IMR-90 (cell line): ENCODE results near the gene ACVR1. TPM values are rescaled to one million over a fixed set of nuclear protein-coding genes. Genes with fewer than 3 reads are reported as not detected.

Experiments used
- ATAC-seq: fragments of 200-7000 bp; cut with Tn5 transposase; 2 replicates; pipeline ENCODE4 v1.9.1; 2020; ENCODE audit warnings: low read depth, mild to moderate bottlenecking, moderate library complexity
- BruUV-seq: library from RNA; stranded (reverse); fragments of 400-500 nt; replicated peaks from 2 replicates; lab custom pipeline; 2021; lab: Mats Ljungman, UMichigan
- CTCF ChIA-PET: fragments of 300-600 bp; formaldehyde crosslinking; extraction: SDS; loops from one replicate; lab custom pipeline; 2021; ENCODE audit warnings: antibody characterized with exemption; lab: Yijun Ruan, JAX
- POLR2A ChIA-PET: fragments of 300-600 bp; sonication (Branson Sonifier 250); formaldehyde crosslinking; loops from one replicate; lab custom pipeline; 2022; ENCODE audit warnings: antibody characterized with exemption; ENCODE audit not compliant: unreplicated experiment; lab: Charles Lee
- DNase-seq: peaks from one replicate; pipeline ENCODE4 v3.0.0; 2013
- H2AFZ ChIP-seq: replicated peaks from 2 replicates; pipeline ENCODE3; 2013; ENCODE audit warnings: low read length, mild to moderate bottlenecking; ENCODE audit not compliant: poor library complexity
- H2AK5ac ChIP-seq: 2 replicates; pipeline ENCODE4 v1.6.1; 2013; ENCODE audit warnings: low read depth, low read length, inconsistent platforms
- H2AK9ac ChIP-seq: replicated peaks from 2 replicates; pipeline ENCODE3; 2013; ENCODE audit warnings: mild to moderate bottlenecking, low read depth, low read length, moderate library complexity; ENCODE audit not compliant: poor library complexity
- H2BK120ac ChIP-seq: 2 replicates; pipeline ENCODE4 v1.6.1; 2013; ENCODE audit warnings: low read depth, low read length, inconsistent platforms
- H2BK15ac ChIP-seq: 3 replicates; pipeline ENCODE4 v1.6.1; 2013; ENCODE audit warnings: low read depth, low read length, inconsistent platforms
- H2BK20ac ChIP-seq: 2 replicates; pipeline ENCODE4 v1.6.1; 2013; ENCODE audit warnings: low read depth, mild to moderate bottlenecking, inconsistent platforms, low read length, moderate library complexity
- H2BK5ac ChIP-seq: 2 replicates; pipeline ENCODE4 v1.6.1; 2013; ENCODE audit warnings: mild to moderate bottlenecking, low read depth, low read length, inconsistent platforms; ENCODE audit not compliant: poor library complexity, severe bottlenecking
- H3K14ac ChIP-seq: replicated peaks from 2 replicates; pipeline ENCODE4 v1.6.1; 2013; ENCODE audit warnings: low read depth, low read length, inconsistent platforms
- H3K18ac ChIP-seq: 2 replicates; pipeline ENCODE4 v1.6.1; 2013; ENCODE audit warnings: low read depth, low read length, control low read depth
- H3K23ac ChIP-seq: 2 replicates; pipeline ENCODE4 v1.6.1; 2013; ENCODE audit warnings: low read depth, low read length, inconsistent platforms
- H3K27ac ChIP-seq: 2 replicates; pipeline ENCODE4 v1.5.1; 2013; ENCODE audit warnings: mild to moderate bottlenecking, control low read depth, low read length; ENCODE audit not compliant: insufficient read depth
- H3K27me3 ChIP-seq: 2 replicates; pipeline ENCODE4 v1.6.1; 2013; ENCODE audit warnings: low read length; ENCODE audit not compliant: control insufficient read depth, insufficient read depth
- H3K36me3 ChIP-seq: 2 replicates; pipeline ENCODE4 v1.6.1; 2013; ENCODE audit warnings: low read length, mixed read lengths; ENCODE audit not compliant: control insufficient read depth, insufficient read depth
- H3K4ac ChIP-seq: 2 replicates; pipeline ENCODE4 v1.6.1; 2013; ENCODE audit warnings: low read depth, low read length, inconsistent platforms
- H3K4me1 ChIP-seq: 2 replicates; pipeline ENCODE4 v1.6.1; 2013; ENCODE audit warnings: low read length, mixed read lengths; ENCODE audit not compliant: control insufficient read depth, insufficient read depth
- H3K4me2 ChIP-seq: 2 replicates; pipeline ENCODE4 v1.6.1; 2013; ENCODE audit warnings: low read depth, mild to moderate bottlenecking, control low read depth, low read length, moderate library complexity
- H3K4me3 ChIP-seq: 2 replicates; pipeline ENCODE4 v1.5.1; 2013; ENCODE audit warnings: low read depth, mild to moderate bottlenecking, control low read depth, low read length, moderate library complexity; ENCODE audit not compliant: insufficient read depth
- H3K56ac ChIP-seq: 2 replicates; pipeline ENCODE4 v1.6.1; 2013; ENCODE audit warnings: low read length, inconsistent platforms; ENCODE audit not compliant: insufficient read depth; ENCODE audit errors: extremely low read depth
- H3K79me1 ChIP-seq, 2 experiments: 2 replicates each; pipeline ENCODE4 v1.6.1; 2013; ENCODE audit warnings: low read length in 2 of 2, inconsistent platforms in 1 of 2, low read depth in 1 of 2
- H3K9ac ChIP-seq: 2 replicates; pipeline ENCODE4 v1.6.1; 2013; ENCODE audit warnings: low read depth, low read length, control low read depth
- H3K9me1 ChIP-seq: 2 replicates; pipeline ENCODE4 v1.6.1; 2013; ENCODE audit warnings: low read length, inconsistent platforms; ENCODE audit not compliant: insufficient read depth
- H3K9me3 ChIP-seq: 2 replicates; pipeline ENCODE4 v1.6.1; 2013; ENCODE audit warnings: low read length; ENCODE audit not compliant: control insufficient read depth, insufficient read depth
- H4K20me1 ChIP-seq: 2 replicates; pipeline ENCODE4 v1.6.1; 2013; ENCODE audit warnings: low read length, inconsistent platforms; ENCODE audit not compliant: insufficient read depth
- H4K5ac ChIP-seq: 2 replicates; pipeline ENCODE4 v1.6.1; 2013; ENCODE audit warnings: mild to moderate bottlenecking, low read depth, low read length, control low read depth
- H4K8ac ChIP-seq, 2 experiments: 2 replicates each; pipeline ENCODE4 v1.6.1; 2013; ENCODE audit warnings: low read depth in 2 of 2, low read length in 2 of 2, control low read depth in 1 of 2, inconsistent platforms in 1 of 2
- H4K91ac ChIP-seq: 2 replicates; pipeline ENCODE4 v1.6.1; 2013; ENCODE audit warnings: low read depth, low read length, inconsistent platforms; ENCODE audit not compliant: insufficient read depth
- BHLHE40 ChIP-seq: fragments of 150-350 bp; IDR thresholded peaks from 2 replicates; pipeline ENCODE4 v1.6.1; 2016; ENCODE audit warnings: mild to moderate bottlenecking, low read depth, low read length
- CEBPB ChIP-seq: IDR thresholded peaks from 2 replicates; pipeline ENCODE4 v1.6.1; 2012; ENCODE audit warnings: low read depth, low read length, improper control_type of control experiment
- CHD1 ChIP-seq: IDR thresholded peaks from 2 replicates; pipeline ENCODE4 v1.6.1; 2012; ENCODE audit warnings: low read depth, low read length, improper control_type of control experiment
- FOS ChIP-seq: fragments of 150-350 bp; IDR thresholded peaks from 2 replicates; pipeline ENCODE4 v1.6.1; 2016; ENCODE audit warnings: low read depth, low read length
- MAFK ChIP-seq: IDR thresholded peaks from 2 replicates; pipeline ENCODE4 v1.6.1; 2012; ENCODE audit warnings: low read depth, low read length, improper control_type of control experiment
- MAZ ChIP-seq: IDR thresholded peaks from 2 replicates; pipeline ENCODE4 v1.6.1; 2012; ENCODE audit warnings: low read depth, mild to moderate bottlenecking, low read length, improper control_type of control experiment, moderate library complexity, borderline replicate concordance
- MXI1 ChIP-seq: IDR thresholded peaks from 2 replicates; pipeline ENCODE4 v1.6.1; 2012; ENCODE audit warnings: low read depth, mild to moderate bottlenecking, low read length, moderate library complexity, borderline replicate concordance
- NFE2L2 ChIP-seq: fragments of 150-350 bp; IDR thresholded peaks from 2 replicates; pipeline ENCODE4 v1.6.1; 2016; ENCODE audit warnings: low read depth, mild to moderate bottlenecking, low read length
- POLR2A ChIP-seq: IDR thresholded peaks from 2 replicates; pipeline ENCODE4 v1.6.1; 2012; ENCODE audit warnings: mild to moderate bottlenecking, low read depth, low read length
- RAD21 ChIP-seq: IDR thresholded peaks from 2 replicates; pipeline ENCODE4 v1.6.1; 2012; ENCODE audit warnings: low read length, improper control_type of control experiment
- RCOR1 ChIP-seq: IDR thresholded peaks from 2 replicates; pipeline ENCODE4 v1.6.1; 2012; ENCODE audit warnings: mild to moderate bottlenecking, low read length, improper control_type of control experiment; ENCODE audit not compliant: insufficient replicate concordance
- RFX5 ChIP-seq: IDR thresholded peaks from 2 replicates; pipeline ENCODE4 v1.8.0; 2012; ENCODE audit warnings: low read depth, mild to moderate bottlenecking, low read length, moderate library complexity
- SMC3 ChIP-seq: fragments of 150-350 bp; IDR thresholded peaks from 2 replicates; pipeline ENCODE4 v1.6.1; 2016; ENCODE audit warnings: low read depth, mild to moderate bottlenecking, antibody characterized with exemption, low read length, moderate library complexity
- WGBS, 2 experiments: methylation state at CpG; one replicate each; pipeline versions ENCODE4 v1.1.5 to v1.1.7; 2013; ENCODE audit warnings: missing lambda C conversion rate in 2 of 2; ENCODE audit not compliant: insufficient read length in 1 of 2; ENCODE audit errors: extremely low coverage in 2 of 2; 5-methylcytosine and 5-hydroxymethylcytosine counted together
- dilution Hi-C: fragments of 300-500 bp; cut with HindIII; formaldehyde crosslinking; loops from one replicate; pipeline ENCODE4 v1.14.3; 2018; ENCODE audit warnings: low sequenced_read_pairs; ENCODE audit not compliant: unreplicated experiment
- in situ Hi-C: fragments of 300-500 bp; cut with MboI; formaldehyde crosslinking; loops from 3 replicates; pipeline ENCODE4 v1.14.3; 2019; ENCODE audit warnings: low sequenced_read_pairs, inconsistent platforms, mixed read lengths
- intact Hi-C: fragments of 100-400 bp; cut with micrococcal nuclease; formaldehyde crosslinking; loops from 2 replicates; pipeline ENCODE4 v1.10.0; 2022
- polyA plus RNA-seq, 3 experiments: library from polyadenylated mRNA; depleted of rRNA; stranded (reverse); fragments of >200 nt; gene quantifications; 2 replicates each; pipeline ENCODE4 v1.2.3, GENCODE V29; 2012; ENCODE audit warnings: low replicate concordance in 1 of 3
- total RNA-seq: library from RNA; depleted of rRNA; stranded (reverse); fragments of >200 nt; gene quantifications from 2 replicates; pipeline ENCODE4 v1.2.3, GENCODE V29; 2012
- TF ChIP-seq, protein P1 (sequence below): fragments of 150-350 bp; IDR thresholded peaks from 2 replicates; pipeline ENCODE4 v1.6.1; 2016; ENCODE audit warnings: low read depth, mild to moderate bottlenecking, low read length, moderate library complexity, borderline replicate concordance
- TF ChIP-seq, protein P2 (sequence below): conservative IDR thresholded peaks from 2 replicates; pipeline ENCODE4 v1.5.1; 2012; ENCODE audit warnings: mild to moderate bottlenecking, low read depth, low read length, improper control_type of control experiment
- TF ChIP-seq, protein P3 (sequence below): fragments of 150-350 bp; IDR thresholded peaks from 2 replicates; pipeline ENCODE4 v1.6.1; 2017; ENCODE audit warnings: mild to moderate bottlenecking, antibody characterized with exemption, low read length, low read depth

ACVR1 gene
- total and polyA plus RNA-seq, 2 of the 4 experiments (the other 2 are of a cell fraction): 21.1 to 40.8 TPM

DNA sequence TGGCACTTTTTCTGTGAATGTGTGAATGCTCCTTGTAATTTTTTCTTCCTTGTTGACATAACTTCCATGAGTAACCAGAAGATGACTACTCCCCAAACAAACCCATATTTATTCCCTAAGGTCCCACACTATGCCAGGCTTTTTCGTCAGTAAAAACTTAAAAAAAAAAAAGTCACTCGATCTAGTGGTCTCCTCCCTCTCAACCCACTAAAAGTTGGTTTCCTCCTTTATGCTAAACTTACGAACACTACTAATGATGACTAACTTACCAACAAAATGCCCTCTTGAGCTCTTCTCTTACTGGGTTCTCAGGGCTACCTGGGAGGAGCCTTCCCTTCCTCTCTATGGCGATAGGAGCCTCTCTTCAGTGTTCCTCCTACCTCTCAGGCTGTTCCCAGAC is 18.2 kb downstream of the ACVR1 start:
- POLR2A ChIA-PET: no interaction called here
- dilution Hi-C loops: no loop called here
- no peak overlapping the region for H3K9ac ChIP-seq

More for the DNA sequence above, 18.2 kb downstream of the ACVR1 start:
- H3K27me3 ChIP-seq: no peaks in the 10 kb centered on the region
- DNase-seq: peak; percentile 18
- intact Hi-C loops: loop anchor here (10.0 kb wide), 1 partner anchor 613 kb away; no protein-coding TSS in a partner anchor
- H2BK5ac ChIP-seq: peak overlapping the region; percentile 20
- 80% methylated on average over 1 of the region's 4 CpGs; no CpG with 5 or more reads in 1 of the 2 experiments for WGBS, 2 experiments
- H3K4me3 ChIP-seq: no peak overlapping the region
- no peak overlapping the region for H2BK20ac ChIP-seq
- H2AFZ ChIP-seq: no peak overlapping the region
- CTCF ChIA-PET: no interaction called here
- no peak overlapping the region for H4K91ac ChIP-seq
- in situ Hi-C loops: loop anchor here (25.0 kb wide), 1 partner anchor 1521 kb away; the partner anchor contains the start of gene NR4A2
- peaks cover 7% of the 10 kb centered on the region for H3K4me1 ChIP-seq
- H3K9me3 ChIP-seq: no peaks in the 10 kb centered on the region
- H3K4ac ChIP-seq: peak overlapping the region; percentile 31; the same call in 1 of the 2 replicates
- H3K27ac ChIP-seq: no peak overlapping the region
- no peak overlapping the region for H3K4me2 ChIP-seq
- H3K56ac ChIP-seq: no peak overlapping the region
- no peak overlapping the region for H2AK9ac ChIP-seq
- no peak overlapping the region for H4K5ac ChIP-seq
- H3K36me3 ChIP-seq: peaks cover 2% of the 10 kb centered on the region; the same call in 1 of the 2 replicates
- TF ChIP-seq SMC3: no peak
- TF ChIP-seq MAFK: no peak
- TF ChIP-seq RCOR1: no peak
- TF ChIP-seq, protein P1, sequence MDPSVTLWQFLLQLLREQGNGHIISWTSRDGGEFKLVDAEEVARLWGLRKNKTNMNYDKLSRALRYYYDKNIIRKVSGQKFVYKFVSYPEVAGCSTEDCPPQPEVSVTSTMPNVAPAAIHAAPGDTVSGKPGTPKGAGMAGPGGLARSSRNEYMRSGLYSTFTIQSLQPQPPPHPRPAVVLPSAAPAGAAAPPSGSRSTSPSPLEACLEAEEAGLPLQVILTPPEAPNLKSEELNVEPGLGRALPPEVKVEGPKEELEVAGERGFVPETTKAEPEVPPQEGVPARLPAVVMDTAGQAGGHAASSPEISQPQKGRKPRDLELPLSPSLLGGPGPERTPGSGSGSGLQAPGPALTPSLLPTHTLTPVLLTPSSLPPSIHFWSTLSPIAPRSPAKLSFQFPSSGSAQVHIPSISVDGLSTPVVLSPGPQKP: no peak
- no peak for TF ChIP-seq RAD21
- no peak for TF ChIP-seq MAZ
- no peak for TF ChIP-seq MXI1
- no peak for TF ChIP-seq NFE2L2
- TF ChIP-seq CHD1: no peak
- TF ChIP-seq, protein P2, sequence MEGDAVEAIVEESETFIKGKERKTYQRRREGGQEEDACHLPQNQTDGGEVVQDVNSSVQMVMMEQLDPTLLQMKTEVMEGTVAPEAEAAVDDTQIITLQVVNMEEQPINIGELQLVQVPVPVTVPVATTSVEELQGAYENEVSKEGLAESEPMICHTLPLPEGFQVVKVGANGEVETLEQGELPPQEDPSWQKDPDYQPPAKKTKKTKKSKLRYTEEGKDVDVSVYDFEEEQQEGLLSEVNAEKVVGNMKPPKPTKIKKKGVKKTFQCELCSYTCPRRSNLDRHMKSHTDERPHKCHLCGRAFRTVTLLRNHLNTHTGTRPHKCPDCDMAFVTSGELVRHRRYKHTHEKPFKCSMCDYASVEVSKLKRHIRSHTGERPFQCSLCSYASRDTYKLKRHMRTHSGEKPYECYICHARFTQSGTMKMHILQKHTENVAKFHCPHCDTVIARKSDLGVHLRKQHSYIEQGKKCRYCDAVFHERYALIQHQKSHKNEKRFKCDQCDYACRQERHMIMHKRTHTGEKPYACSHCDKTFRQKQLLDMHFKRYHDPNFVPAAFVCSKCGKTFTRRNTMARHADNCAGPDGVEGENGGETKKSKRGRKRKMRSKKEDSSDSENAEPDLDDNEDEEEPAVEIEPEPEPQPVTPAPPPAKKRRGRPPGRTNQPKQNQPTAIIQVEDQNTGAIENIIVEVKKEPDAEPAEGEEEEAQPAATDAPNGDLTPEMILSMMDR: no peak
- no peak for TF ChIP-seq RFX5
- TF ChIP-seq, protein P3, sequence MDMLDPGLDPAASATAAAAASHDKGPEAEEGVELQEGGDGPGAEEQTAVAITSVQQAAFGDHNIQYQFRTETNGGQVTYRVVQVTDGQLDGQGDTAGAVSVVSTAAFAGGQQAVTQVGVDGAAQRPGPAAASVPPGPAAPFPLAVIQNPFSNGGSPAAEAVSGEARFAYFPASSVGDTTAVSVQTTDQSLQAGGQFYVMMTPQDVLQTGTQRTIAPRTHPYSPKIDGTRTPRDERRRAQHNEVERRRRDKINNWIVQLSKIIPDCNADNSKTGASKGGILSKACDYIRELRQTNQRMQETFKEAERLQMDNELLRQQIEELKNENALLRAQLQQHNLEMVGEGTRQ: no peak
- TF ChIP-seq CEBPB: no peak
- TF ChIP-seq BHLHE40: no peak
- TF ChIP-seq FOS: no peak
- TF ChIP-seq POLR2A: no peak
- H4K8ac ChIP-seq: no peak overlapping the region
- peaks cover 18 to 69% of the 10 kb centered on the region in 2 experiments for H3K79me1 ChIP-seq
- BruUV-seq: no TSS peak
- no peak overlapping the region for H3K18ac ChIP-seq
- H2BK120ac ChIP-seq: no peak overlapping the region; the same call in 1 of the 2 replicates
- H3K9me1 ChIP-seq: peaks cover 10% of the 10 kb centered on the region
- no peak for ATAC-seq
- H3K23ac ChIP-seq: peak overlapping the region; percentile 45; the same call in 1 of the 2 replicates
- H3K14ac ChIP-seq: no peak overlapping the region; the same call in 1 of the 2 replicates
- H4K20me1 ChIP-seq: peaks cover 15% of the 10 kb centered on the region; the same call in 1 of the 2 replicates
- peak overlapping the region; percentile 6; the same call in 1 of the 3 replicates for H2BK15ac ChIP-seq
- H2AK5ac ChIP-seq: peak overlapping the region; percentile 48; the same call in 1 of the 2 replicates
